Left renal pelvis (tissue), 4 donors: Measurements from ENCODE around the gene MON1A. TPM values are rescaled to one million over a fixed set of nuclear protein-coding genes. Genes with fewer than 3 reads are reported as not detected.
"Not testable (repeated sequence)": the region's sequence is repeated elsewhere in the genome, so short reads cannot be mapped to it uniquely, and the experiment has no call there.

Experiments used
- DNase-seq, 4 donors: peaks; one replicate each; pipeline ENCODE4 v3.0.0-alpha.2; 2013; ENCODE audit warnings: low read depth in 4 of 4, low spot score in 3 of 4
- polyA plus RNA-seq, 4 donors: library from polyadenylated mRNA; unstranded; fragments of 120-200 nt; gene quantifications; one replicate each; pipeline ENCODE4 v1.2.1, GENCODE V29; 2013; ENCODE audit not compliant: insufficient read length in 4 of 4

MON1A gene, protein sequence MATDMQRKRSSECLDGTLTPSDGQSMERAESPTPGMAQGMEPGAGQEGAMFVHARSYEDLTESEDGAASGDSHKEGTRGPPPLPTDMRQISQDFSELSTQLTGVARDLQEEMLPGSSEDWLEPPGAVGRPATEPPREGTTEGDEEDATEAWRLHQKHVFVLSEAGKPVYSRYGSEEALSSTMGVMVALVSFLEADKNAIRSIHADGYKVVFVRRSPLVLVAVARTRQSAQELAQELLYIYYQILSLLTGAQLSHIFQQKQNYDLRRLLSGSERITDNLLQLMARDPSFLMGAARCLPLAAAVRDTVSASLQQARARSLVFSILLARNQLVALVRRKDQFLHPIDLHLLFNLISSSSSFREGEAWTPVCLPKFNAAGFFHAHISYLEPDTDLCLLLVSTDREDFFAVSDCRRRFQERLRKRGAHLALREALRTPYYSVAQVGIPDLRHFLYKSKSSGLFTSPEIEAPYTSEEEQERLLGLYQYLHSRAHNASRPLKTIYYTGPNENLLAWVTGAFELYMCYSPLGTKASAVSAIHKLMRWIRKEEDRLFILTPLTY
- 1 to 10 TPM; 7.6 to 10.0 (median 8.1) TPM for polyA plus RNA-seq

DNA sequence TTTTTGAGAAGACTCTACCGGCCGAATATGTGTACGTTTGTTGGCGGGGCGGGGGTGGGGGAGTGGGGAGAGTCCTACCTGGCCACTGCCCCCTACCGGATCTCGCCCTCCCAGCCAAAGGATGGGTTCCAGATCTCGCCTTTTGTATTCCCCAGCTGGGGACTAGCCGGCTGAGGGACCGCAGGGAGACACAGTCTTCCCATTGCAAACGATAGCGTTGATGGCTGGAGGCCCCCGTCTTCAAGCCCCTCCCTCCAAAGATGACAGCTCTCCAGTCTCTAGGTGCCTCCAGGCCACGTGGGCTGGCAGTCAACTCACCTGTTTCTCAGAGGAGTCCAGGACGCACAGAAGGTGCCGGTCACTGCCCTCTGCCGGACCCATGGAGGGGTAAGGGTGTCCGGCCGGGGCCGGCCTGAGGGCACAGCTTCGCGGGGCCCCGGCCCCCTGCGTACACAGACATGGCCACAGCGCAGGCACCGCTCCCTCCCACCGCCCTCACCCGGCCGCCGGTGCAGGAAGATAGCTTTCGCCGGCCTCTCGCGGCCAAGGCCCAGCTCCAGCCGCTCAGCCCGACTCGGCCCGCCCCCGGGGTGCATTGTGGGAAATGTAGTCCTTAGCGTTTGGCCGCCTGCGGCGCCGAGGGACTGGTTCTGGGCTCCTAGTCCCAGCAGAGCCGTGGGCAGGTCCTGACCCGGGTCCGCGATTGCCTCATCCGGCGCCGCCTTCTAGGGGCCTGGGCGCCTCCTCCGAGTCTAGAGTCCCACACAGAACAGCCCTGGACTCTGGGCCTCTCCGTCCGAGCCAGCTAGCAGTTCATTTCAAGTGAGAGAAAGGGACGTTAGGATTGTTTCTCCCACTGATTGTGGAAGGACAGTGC, at the start of gene MON1A:
Gene MON1A, minus strand, starts transcription at position 521 of the 877 bp plus-strand sequence. CDS start 16,465 bp downstream, outside the sequence.
- DNase-seq, result peak in 3 of 4 donors; percentile 75 to 83 (median 76)

DNA sequence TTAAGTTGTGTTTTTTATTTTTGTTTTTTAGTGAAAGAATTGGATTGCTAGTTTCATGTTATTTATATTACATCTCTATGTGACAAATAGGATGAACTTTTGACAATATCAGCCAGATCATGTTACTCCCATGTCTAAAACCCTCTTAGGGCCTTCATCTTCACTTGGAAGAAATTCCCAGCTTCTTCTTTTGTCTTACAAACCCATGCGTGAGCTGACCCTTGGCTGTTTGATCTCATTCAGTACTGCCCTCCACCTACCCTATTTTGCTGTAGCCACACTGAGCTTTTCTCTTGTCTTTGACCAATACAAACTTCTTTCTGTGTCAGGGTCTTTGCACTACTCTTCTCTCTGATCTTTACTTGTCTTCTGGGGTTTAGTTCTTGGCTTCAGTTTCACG, 47.3 kb upstream of the MON1A start:
- DNase-seq, result no peak

DNA sequence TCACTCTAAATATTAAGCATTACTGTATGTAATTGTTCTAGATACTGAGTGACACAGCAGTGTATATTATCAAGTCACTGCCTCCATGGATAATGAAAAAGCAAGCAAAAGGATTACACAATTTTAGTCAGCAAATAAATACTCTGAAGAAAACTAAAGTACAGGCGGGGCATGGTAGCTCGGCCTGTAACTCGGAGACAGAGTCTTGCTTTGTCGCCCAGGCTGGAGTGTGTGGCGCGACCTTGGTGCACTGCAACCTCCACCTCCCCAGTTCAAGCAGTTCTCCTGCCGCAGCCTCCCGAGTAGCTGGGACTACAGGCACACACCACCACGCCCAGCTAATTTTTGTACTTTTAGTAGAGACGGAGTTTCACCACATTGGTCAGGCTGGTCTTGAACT, 43.0 kb upstream of the MON1A start:
- DNase-seq, result no peak

DNA sequence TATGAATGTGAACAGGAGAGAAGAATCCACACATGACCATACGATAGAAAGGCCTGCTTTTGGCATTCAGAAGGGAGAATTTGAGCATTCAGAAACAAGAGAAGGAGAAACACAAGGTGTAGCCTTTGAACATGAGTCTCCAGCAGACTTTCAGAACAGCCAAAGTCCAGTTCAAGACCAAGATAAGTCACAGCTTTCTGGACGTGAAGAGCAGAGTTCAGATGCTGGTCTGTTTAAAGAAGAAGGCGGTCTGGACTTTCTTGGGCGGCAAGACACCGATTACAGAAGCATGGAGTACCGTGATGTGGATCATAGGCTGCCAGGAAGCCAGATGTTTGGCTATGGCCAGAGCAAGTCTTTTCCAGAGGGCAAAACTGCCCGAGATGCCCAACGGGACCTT, 38.7 kb upstream of the MON1A start:
- no peak for DNase-seq

DNA sequence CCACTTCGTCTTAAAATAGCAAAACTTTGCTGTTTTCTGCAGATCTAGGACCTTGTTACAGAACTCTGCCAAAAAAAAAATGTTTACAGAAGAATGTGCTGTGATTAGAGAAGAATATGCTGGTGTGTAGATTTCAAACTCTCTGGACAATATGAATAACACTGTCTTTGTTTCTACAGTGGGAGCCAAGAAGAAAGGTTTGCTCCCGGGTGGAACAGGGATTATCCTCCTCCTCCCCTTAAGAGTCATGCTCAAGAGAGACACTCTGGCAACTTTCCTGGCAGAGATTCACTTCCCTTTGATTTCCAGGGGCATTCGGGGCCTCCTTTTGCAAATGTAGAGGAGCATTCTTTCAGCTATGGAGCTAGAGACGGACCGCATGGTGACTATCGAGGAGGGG, 37.7 kb upstream of the MON1A start:
- DNase-seq, result no peak

DNA sequence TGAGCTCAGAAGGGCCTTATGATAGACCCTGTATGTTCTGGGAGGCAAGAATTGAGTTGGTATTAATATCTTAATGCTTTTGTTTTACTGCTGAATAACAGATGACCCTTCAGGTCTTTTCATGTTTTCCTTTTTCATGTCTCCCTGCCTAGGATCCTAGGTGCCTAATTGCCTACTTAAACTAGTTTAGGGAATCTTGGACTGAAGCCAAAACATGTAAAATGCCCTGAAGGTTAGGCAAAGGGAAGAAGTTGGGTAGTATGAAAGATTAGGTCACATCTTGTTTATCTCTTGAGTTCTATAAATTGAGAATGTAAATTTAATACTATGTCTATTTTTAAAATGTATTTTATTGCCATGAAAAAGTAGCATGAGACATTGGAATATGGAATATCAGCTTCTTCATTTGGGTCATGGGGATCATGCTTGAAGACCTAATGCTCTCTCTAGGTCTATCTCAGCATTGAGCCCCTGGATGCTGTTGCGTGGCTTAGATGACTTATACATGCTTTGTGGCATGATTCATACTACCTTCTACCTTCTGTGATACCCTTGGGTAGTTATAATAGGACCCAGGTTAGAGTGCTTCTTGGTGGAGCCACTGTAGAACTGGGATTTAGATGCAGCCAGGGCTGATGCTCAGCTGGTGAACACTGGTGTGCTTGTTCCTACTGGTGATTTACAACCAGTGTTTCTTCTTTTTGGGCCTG, 36.8 kb upstream of the MON1A start:
- no peak for DNase-seq

DNA sequence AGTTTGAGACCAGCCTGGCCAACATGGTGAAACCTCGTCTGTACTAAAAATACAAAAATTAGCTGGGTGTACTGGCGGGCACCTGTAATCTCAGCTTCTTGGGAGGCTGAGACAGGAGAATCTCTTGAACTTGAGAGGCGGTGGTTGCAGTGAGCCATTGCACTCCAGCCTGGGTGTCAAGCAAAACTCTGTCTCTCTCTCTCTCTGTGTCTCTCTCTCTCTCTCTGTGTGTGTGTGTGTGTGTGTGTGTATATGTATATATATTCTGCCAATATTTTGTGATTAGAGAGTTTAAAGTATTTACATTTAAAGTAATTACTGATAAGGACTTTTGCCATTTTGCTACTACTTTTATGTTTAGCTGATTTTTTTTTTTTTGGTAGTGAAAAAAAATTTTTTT, 26.0 kb upstream of the MON1A start:
- DNase-seq, result no peak

DNA sequence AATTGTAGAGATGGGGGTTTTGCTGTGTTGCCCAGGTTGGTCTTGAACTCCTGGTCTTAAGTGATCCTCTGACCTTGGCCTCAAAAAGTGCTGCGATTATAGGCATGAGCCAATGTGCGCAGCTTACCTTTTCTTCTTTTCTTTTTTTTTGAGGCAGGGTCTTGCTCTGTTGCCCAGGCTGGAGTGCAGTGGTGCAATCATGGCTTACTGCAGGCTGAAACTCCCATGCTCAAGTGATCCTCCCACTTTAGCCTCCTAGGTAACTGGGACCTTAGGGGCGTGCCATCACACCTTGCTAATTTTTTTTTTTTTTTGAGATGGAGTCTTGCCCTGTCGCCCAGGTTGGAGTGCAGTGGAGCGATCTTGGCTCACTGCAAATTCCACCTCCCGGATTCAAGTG, 23.3 kb upstream of the MON1A start:
- DNase-seq, result no peak

DNA sequence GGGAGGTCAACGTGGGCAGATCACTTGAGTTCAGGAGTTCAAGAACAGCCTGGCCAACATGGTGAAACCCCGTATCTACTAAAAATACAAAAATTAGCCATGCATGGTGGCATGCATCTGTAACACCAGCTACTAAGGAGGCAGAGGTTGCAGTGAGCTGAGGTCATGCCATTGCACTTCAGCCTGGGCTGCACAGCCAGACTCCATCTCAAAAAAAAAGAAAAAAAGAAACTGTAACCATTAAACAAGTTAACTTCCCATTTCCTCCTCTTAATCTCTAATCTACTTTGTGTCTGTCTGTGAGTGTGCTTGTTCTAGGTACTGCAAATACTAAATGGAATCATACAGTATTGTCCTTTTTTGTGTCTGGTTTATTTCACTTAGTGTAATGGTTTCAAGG, 13.0 kb upstream of the MON1A start:
- no peak for DNase-seq

DNA sequence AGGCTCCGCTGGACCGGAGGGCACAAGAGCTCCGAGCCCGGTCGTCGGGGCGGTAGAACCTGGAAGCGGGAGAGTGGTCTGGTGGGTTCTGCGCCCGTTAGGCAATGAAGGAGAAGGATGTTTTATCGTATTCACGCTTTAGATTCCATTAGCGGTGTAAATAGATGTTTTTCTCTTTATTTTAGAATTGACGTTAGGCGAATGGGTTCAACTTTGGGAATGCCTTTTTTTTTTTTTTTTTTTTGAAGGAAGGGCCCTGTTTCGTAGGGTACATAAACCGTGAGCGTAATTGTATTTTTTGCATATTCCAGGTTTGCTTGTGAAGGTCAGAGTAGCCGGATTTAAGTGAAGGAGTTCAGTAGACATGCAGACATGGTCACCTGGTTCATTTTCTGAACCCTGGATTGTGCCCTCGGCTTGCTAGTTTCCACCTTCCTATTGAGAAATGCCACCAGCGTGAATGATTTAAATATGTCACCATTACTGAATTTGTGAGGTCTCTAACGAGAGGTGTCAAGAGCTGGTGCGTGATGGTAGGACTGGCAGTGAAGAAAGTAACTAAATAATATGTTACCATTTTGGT, 11.1 kb upstream of the MON1A start:
- DNase-seq, result no peak

DNA sequence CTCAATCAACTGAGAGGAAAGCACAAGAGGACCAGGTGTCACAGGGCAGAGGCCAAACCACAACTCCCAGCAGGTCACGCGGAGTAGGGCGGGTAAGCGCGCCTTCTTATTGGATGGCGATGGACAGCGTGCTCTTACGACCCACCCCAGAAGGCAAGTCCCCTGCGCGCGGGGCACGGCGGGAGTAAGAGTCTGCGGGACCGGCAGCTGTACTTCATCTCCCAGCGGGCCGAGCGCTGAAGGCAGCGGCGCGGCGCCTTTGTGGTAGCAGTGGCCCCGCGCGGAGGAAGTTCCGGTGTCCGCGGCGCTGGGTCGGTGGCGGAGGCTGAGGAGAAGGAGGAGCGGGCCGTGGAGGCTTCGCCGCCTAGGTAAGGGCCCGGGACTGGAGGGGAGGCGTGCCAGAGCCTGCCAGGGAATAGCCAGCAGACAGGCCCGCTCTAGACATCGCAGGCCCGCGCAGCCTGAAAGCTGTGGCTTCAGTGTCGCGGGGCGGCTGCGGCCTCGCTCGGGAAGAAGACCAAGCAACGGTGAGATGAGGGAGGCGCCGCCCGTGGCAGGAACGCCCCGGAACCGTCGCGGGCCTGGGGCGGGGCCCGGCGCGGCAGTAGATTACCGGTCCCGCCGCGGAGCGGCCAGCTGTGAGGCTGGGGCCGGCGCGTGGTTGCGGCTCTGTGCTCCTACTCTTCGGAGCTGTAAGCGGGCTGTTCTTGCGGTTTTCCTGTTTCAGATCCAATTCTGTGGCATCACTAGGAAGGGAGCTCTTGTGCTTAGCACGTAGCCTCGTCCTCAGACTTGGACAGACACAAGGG, 10.5 kb upstream of the MON1A start, which contains the start of gene RBM6:
Gene RBM6, plus strand, starts transcription at position 293 of the 809 bp plus-strand sequence. CDS start 22,492 bp downstream, outside the sequence.
- peak; percentile 83 to 94 (median 88) for DNase-seq

DNA sequence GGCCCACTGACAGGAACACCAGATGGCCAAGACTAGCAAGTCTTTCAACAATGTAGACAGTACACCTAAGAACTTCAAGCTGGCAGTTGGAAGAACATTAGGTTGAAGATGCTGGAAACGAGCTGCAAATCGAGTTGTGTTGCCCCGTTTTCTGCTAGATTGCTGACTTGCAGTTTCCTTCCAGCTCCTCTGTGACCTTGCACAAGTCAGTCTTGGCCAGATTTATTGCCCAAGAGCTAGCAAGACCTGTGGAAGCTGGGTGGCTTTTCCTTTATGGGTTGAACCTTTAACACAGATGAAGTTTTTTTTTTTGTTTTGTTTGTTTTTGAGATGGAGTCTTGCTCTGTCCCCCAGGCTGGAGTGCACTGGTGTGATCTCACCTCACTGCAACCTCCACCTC, 7.5 kb upstream of the MON1A start:
- DNase-seq, result no peak

DNA sequence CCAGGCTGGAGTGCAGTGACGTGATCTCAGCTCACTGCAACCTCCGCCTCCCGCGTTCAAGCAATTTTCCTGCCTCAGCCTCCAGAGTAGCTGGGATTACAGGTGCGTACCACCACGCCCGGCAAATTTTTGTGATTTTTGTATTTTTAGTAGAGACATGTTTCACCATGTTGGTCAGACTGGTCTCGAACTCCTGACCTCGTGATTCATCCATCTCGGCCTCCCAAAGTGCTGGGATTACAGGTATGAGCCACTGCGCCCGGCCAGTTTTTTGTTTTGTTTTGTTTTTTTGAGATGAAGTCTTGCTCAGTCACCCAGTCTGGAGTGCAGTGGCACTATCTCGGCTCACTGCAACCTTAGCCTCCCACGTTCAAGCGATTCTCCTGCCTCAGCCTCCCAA, 2.7 kb upstream of the MON1A start:
- not testable (repeated sequence) for DNase-seq

DNA sequence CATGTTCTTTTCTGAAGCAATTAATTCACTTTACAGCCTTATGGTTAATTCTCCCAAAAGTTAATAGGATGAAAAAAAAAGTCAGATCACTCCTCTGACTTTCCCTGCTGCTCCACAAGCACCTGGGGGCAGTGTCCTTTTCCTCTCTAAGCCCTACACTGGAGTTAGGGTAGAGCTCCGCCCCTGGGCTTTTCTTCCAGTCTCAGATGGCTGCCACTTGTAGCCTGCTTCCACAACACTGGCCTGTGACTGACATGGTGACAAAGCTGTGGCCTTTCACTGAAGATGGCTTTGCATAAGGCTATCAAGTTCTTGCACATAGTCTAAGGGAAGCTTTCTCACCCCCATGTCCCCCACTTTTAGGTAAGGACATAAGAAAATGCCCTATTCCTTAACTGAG, 1.3 kb upstream of the MON1A start:
- no peak for DNase-seq

DNA sequence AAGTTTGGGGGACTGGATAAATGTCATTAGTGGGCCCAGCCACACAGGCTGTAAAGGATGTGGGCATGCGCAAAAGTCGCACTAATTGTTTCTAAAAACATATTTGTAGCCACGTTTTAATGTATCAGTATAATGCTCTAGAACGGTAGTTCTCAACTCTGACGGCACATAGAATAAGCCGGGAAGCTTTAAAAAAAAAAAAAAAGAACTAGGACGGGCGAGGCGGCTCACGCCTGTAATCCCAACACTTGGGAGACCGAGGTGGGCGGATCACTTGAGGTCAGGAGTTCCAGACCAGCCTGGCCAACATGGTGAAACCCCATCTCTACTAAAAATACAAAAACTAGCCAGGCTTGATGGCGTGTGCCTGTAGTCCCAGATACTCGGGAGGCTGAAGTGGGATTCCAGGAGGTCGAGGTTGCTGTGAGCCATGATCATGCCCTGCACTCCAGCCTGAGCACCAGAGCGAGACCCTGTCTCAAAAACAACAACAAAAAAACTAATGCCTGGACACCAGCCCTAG, 618 bp upstream of the MON1A start:
- DNase-seq, result no peak

DNA sequence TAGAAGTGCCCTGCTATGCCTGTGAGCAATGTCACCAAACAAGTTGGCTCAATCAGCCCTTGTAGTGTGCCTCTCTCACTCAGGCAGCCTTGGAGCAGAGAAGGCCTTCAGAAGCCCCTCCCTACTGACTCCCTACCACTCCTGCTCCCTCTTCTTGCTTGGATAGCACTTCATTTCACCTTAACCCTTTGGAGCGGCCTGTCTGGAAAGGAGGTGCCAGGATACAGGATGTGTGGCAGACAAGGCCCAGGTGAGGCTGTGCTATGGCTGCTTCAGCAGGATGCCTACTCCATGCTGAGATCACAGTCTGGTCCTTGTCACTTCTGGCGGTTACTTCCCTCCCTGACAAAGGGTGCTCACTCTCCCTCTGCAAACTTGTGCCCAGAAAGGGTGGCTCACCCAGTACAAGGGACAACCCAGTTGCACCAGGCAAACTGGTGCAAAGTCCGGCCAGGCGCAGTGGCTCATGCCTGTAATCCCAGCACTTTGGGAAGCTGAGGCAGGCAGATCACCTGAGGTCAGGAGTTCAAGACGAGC, 1.1 kb downstream of the MON1A start:
- DNase-seq, result no peak

DNA sequence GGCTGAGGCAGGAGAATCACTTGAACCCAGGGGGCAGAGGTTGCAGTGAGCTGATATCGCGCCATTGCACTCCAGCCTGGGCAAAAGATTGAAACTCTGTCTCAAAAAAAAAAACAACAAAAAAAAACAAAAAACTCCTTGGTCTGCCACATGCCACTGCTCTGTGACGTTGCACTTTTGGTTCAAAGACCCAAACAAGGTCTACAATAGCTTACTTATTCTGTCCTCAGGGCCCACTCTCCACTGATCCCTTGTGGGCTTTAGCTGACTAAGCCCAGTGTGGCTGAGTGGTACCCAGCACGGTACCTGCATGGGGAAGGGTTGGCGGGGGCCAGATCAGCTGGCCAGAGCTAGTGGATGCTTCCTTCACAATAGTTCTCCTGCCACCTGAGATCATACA, 1.8 kb downstream of the MON1A start:
- DNase-seq, result no peak

DNA sequence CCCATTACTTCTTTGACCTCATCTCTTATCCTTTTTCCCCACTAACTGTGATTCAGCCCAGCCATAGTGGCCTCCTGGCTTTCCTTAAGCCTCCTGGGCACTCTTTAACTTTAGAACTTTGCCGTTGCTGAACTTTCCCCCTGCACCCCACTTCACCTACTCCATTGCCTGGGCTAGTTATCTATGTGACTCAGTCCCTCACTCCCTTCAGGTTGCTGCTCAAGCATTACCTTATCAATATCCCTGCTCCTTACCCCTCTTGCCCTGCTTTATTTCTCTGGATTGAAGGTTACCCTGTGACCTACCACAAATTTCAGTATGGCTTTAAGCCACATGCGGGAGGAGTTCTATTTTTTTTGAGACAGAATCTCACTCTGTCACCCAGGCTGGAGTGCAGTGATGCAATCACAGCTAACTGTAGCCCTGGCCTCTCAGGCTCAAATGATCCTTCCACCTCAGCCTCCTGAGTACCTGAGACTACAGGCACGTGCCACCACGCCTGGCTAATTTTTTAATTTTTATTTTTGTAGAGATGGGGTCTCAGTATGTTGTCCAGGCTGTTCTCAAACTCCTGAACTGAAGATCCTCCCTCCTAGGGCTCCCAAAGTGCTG, 3.4 kb downstream of the MON1A start:
- DNase-seq, result no peak
